ENCODE results near the gene LZTR1. TPM values are rescaled to one million over a fixed set of nuclear protein-coding genes. Genes with fewer than 3 reads are reported as not detected.

The LZTR1 gene
- total and polyA plus RNA-seq, 2 experiments from 2014 or later = 9.2 to 39.9 TPM

DNA sequence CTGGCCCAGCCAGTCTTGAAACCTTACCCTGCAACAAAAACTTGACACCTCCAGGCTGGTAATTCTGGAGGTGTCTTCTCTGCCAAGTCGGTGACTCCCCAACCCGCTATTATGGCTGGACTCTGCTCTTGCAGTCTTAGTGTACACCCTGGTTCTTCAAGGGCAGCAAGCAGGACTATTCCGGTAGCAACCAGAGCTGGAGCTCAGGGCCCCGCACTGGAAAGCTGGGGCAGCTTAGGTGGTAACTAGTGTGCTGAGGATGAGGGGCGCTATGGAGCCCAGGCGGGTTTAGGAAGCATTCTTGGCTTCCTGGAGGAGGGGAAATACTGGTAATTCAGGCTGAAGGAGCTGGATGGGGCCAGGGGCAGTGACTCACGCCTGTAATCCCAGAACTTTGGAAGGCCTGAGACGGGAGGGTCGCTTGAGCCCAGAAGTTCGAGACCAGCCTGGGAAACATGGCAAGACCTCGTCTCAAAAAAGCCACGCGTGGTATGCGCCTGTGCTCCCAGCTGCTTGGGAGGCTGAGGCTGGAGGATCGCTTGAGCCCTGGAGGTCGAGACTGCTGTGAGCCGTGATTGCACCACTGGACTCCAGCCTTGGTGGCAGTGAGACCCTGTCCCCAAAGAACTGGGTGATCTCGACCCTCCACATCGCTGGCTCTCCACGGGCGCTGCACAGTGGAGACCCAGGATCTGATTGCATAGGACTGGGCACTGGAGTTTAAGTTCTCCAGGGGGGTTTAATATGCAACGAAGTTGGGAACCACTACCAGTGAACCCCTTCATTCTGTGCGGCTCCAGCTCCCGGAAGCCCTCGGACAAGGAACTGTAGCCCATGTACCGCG is 25.6 kb upstream of the LZTR1 start (continued):
- TF ChIP-seq ZNF462 (CRISPR knock-in tag; IDR thresholded peaks at IDR 0.05) (no peak), JUNB (IDR thresholded peaks at IDR 0.05; ENCODE audit: unreplicated experiment) (no peak), STAT1 (IDR thresholded peaks at IDR 0.05; ENCODE audit: unreplicated experiment) (no peak)

DNA sequence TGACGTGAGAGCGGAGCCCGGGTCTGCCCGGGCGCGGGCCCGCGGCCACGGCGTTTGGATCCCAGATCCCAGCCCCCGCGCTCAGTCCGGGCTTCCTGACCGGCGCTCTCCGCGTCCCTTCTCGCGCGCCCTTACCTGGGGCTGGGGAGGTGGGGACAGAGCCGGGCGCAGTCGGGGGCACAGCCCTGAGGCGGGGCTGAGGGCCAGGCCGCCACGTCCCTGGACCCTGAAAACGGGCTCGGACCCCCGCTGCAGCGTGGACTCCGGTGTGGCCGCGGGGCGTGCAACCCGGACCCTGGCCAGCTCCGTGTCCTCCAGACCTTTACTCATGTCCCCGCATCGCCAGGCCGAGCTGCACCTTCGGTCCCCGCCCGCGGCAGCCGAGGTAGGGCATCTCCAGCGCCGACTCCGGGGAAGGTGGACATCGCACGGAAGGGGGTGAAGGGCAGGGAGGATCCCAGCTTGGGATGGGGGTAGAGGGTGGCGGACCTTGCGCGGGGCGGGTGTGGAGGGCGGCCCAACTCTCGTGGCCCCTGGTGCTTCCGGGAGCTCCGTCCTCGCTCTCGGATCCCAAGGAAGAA is 24.9 kb upstream of the LZTR1 start:
- Histone ChIP-seq H3K27me3 (ENCODE audit: insufficient read depth) (peaks cover 18% of the 10 kb centered on the region; the same call in 1 of the 2 replicates), H3K27ac (ENCODE audit: low read depth) (no peak overlapping the region), H3K4me2 (peak overlapping the region; percentile 89), H2AFZ (peak overlapping the region; percentile 97), H3F3A (replicated peaks; ENCODE audit: low read depth) (peaks cover 9% of the 10 kb centered on the region), H3K4me1 (ENCODE audit: insufficient read depth) (peaks cover 4% of the 10 kb centered on the region; the same call in 1 of the 2 replicates), H3K9me2 (ENCODE audit: insufficient read depth) (no peaks in the 10 kb centered on the region), H3K4me3 (peak overlapping the region; percentile 79), H3K36me3 (ENCODE audit: insufficient read depth) (0 out of 2 replicates have a peak, but pooled peaks cover 4% of the 10 kb centered on the region), H4K20me1 (replicated peaks; ENCODE audit: insufficient read depth) (peaks cover 14% of the 10 kb centered on the region), H3K79me2 (replicated peaks; ENCODE audit: insufficient read depth) (no peaks in the 10 kb centered on the region)
- H3K4me1 Mint-ChIP-seq = peaks cover 11% of the 10 kb centered on the region; the same call in 2 of the 3 replicates
- ATAC-seq (peak; percentile 71), DNase-seq (ENCODE audit: low spot score) (peak; percentile 71)
- H3K27me3 Mint-ChIP-seq (ENCODE audit: insufficient read depth, low read depth, poor library complexity) = peaks cover 26% of the 10 kb centered on the region
- no peak overlapping the region for H3K27ac Mint-ChIP-seq
- peaks cover 18% of the 10 kb centered on the region; the same call in 2 of the 3 replicates for H3K36me3 Mint-ChIP-seq (ENCODE audit: low read depth)
- peak overlapping the region; percentile 78 for H3K4me3 Mint-ChIP-seq
- 0 out of 3 replicates have a peak, but pooled peaks cover 2% of the 10 kb centered on the region for H3K9me3 Mint-ChIP-seq
- TF ChIP-seq, protein P1, sequence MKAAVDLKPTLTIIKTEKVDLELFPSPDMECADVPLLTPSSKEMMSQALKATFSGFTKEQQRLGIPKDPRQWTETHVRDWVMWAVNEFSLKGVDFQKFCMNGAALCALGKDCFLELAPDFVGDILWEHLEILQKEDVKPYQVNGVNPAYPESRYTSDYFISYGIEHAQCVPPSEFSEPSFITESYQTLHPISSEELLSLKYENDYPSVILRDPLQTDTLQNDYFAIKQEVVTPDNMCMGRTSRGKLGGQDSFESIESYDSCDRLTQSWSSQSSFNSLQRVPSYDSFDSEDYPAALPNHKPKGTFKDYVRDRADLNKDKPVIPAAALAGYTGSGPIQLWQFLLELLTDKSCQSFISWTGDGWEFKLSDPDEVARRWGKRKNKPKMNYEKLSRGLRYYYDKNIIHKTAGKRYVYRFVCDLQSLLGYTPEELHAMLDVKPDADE (IDR thresholded peaks at IDR 0.05) = no peak
- no peak for TF ChIP-seq EZH2phosphoT487 (IDR thresholded peaks at IDR 0.05; ENCODE audit: unreplicated experiment)
- no peak for TF ChIP-seq NANOG (IDR thresholded peaks at IDR 0.05; ENCODE audit: borderline replicate concordance)
- no peak for TF ChIP-seq POLR2AphosphoS5 (IDR thresholded peaks at IDR 0.05; ENCODE audit: low read depth)
- TF ChIP-seq, protein P2, sequence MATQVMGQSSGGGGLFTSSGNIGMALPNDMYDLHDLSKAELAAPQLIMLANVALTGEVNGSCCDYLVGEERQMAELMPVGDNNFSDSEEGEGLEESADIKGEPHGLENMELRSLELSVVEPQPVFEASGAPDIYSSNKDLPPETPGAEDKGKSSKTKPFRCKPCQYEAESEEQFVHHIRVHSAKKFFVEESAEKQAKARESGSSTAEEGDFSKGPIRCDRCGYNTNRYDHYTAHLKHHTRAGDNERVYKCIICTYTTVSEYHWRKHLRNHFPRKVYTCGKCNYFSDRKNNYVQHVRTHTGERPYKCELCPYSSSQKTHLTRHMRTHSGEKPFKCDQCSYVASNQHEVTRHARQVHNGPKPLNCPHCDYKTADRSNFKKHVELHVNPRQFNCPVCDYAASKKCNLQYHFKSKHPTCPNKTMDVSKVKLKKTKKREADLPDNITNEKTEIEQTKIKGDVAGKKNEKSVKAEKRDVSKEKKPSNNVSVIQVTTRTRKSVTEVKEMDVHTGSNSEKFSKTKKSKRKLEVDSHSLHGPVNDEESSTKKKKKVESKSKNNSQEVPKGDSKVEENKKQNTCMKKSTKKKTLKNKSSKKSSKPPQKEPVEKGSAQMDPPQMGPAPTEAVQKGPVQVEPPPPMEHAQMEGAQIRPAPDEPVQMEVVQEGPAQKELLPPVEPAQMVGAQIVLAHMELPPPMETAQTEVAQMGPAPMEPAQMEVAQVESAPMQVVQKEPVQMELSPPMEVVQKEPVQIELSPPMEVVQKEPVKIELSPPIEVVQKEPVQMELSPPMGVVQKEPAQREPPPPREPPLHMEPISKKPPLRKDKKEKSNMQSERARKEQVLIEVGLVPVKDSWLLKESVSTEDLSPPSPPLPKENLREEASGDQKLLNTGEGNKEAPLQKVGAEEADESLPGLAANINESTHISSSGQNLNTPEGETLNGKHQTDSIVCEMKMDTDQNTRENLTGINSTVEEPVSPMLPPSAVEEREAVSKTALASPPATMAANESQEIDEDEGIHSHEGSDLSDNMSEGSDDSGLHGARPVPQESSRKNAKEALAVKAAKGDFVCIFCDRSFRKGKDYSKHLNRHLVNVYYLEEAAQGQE (IDR thresholded peaks at IDR 0.05; ENCODE audit: unreplicated experiment) = no peak
- TF ChIP-seq CTCF (conservative IDR thresholded peaks at IDR 0.05; ENCODE audit: low read depth in 2 of 2) = no peak
- TF ChIP-seq ZNF114 (CRISPR knock-in tag; IDR thresholded peaks at IDR 0.05) = no peak
- TF ChIP-seq EZH2 (IDR thresholded peaks at IDR 0.05; ENCODE audit: low read depth, unreplicated experiment) = no peak
